SU-DHL-6 (cell line): ENCODE results near the gene ING1.

Source experiments
- H2AFZ ChIP-seq: fragments of 200-600 bp; sonication (generic); 2 replicates; pipeline ENCODE4 v1.6.1; 2014; ENCODE audit warnings: low read depth, mild to moderate bottlenecking, moderate library complexity, mixed read lengths, antibody characterized with exemption, low read length; ENCODE audit not compliant: severe bottlenecking
- H3F3A ChIP-seq: fragments of 200-600 bp; shearing (Covaris generic); 2 replicates; pipeline ENCODE4 v1.6.0; 2016; ENCODE audit warnings: antibody characterized with exemption, mild to moderate bottlenecking; ENCODE audit not compliant: insufficient read depth
- H3K27ac ChIP-seq: fragments of 200-600 bp; sonication (generic); 2 replicates; pipeline ENCODE4 v1.5.1; 2016; ENCODE audit warnings: low read depth, mild to moderate bottlenecking, low read length, moderate library complexity, mixed read lengths
- H3K27me3 ChIP-seq: fragments of 200-600 bp; sonication (generic), shearing (Covaris generic); 2 replicates; pipeline ENCODE4 v1.6.0; 2014; ENCODE audit warnings: mild to moderate bottlenecking, low read length
- H3K36me3 ChIP-seq: fragments of 200-600 bp; sonication (generic); 2 replicates; pipeline ENCODE4 v1.6.1; 2014; ENCODE audit warnings: mild to moderate bottlenecking, low read length, mixed read lengths
- H3K4me2 ChIP-seq: fragments of 300-600, 200-600 bp; shearing (Covaris generic), sonication (generic); 2 replicates; pipeline ENCODE4 v1.6.0; 2014; ENCODE audit warnings: low read length, low read depth, mild to moderate bottlenecking; ENCODE audit not compliant: poor library complexity, severe bottlenecking
- H3K4me3 ChIP-seq: fragments of 200-600 bp; sonication (generic); 2 replicates; pipeline ENCODE4 v1.5.1; 2014; ENCODE audit warnings: antibody characterized with exemption, low read length, mild to moderate bottlenecking, mixed read lengths; ENCODE audit not compliant: insufficient read depth, poor library complexity, severe bottlenecking
- H3K79me2 ChIP-seq: fragments of 200-600 bp; sonication (generic); 2 replicates; pipeline ENCODE4 v1.6.1; 2014; ENCODE audit warnings: mild to moderate bottlenecking, low read length, moderate library complexity; ENCODE audit not compliant: insufficient read depth
- H3K9ac ChIP-seq: fragments of 200-600 bp; sonication (generic); 2 replicates; pipeline ENCODE4 v1.7.0; 2014; ENCODE audit warnings: mild to moderate bottlenecking, low read length
- H3K9me2 ChIP-seq: fragments of 200-600 bp; sonication (generic); replicated peaks from 2 replicates; pipeline ENCODE4 v1.6.1; 2014; ENCODE audit warnings: low read length; ENCODE audit not compliant: insufficient read depth
- H3K9me3 ChIP-seq: fragments of 200-600 bp; sonication (generic); 2 replicates; pipeline ENCODE4 v1.6.1; 2014; ENCODE audit warnings: low read length, mixed read lengths; ENCODE audit not compliant: insufficient read depth
- H4K20me1 ChIP-seq: fragments of 200-600 bp; sonication (generic); 2 replicates; pipeline ENCODE4 v1.6.1; 2014; ENCODE audit warnings: low read depth, mild to moderate bottlenecking, antibody characterized with exemption, low read length, moderate library complexity, mixed read lengths
- CTCF ChIP-seq: fragments of 200-600 bp; sonication (generic); IDR thresholded peaks from one replicate; pipeline ENCODE4 v1.5.1; 2017; ENCODE audit warnings: antibody characterized with exemption, mild to moderate bottlenecking, low read length, moderate library complexity; ENCODE audit not compliant: insufficient read depth, poor library complexity, severe bottlenecking
- EZH2phosphoT487 ChIP-seq: fragments of 200-600 bp; sonication (generic), shearing (Covaris generic); conservative IDR thresholded peaks from 2 replicates; pipeline ENCODE4 v1.6.1; 2018; ENCODE audit warnings: mild to moderate bottlenecking, antibody characterized with exemption, low read length, moderate library complexity, mixed read lengths

The ING1 gene

GRCh38 chr13:110702089-110702488 is 11.4 kb upstream of the ING1 start:
- Histone ChIP-seq H4K20me1 (no peaks in the 10 kb centered on the region), H3K9ac (no peak overlapping the region), H3K36me3 (peaks cover 13% of the 10 kb centered on the region), H3K79me2 (peaks cover 26% of the 10 kb centered on the region), H3K4me3 (no peak overlapping the region), H3F3A (no peaks in the 10 kb centered on the region), H3K27me3 (no peaks in the 10 kb centered on the region), H3K9me3 (no peaks in the 10 kb centered on the region), H3K4me2 (no peak overlapping the region), H3K27ac (no peak overlapping the region), H2AFZ (no peak overlapping the region), H3K9me2 (no peaks in the 10 kb centered on the region)
- TF ChIP-seq CTCF (no peak), EZH2phosphoT487 (no peak)

- Histone ChIP-seq H3K79me2 (peaks cover 23% of the 10 kb centered on the region), H2AFZ (no peak overlapping the region), H4K20me1 (no peaks in the 10 kb centered on the region), H3K9me2 (no peaks in the 10 kb centered on the region), H3K9ac (no peak overlapping the region), H3K36me3 (peaks cover 11% of the 10 kb centered on the region), H3K27ac (no peak overlapping the region), H3F3A (peaks cover 5% of the 10 kb centered on the region; the same call in 1 of the 2 replicates), H3K9me3 (no peaks in the 10 kb centered on the region), H3K27me3 (no peaks in the 10 kb centered on the region), H3K4me2 (peak overlapping the region; percentile 98), H3K4me3 (no peak overlapping the region)
- TF ChIP-seq CTCF (no peak), EZH2phosphoT487 (no peak)
Observed at GRCh38 chr13:110702591-110703526, 10.6 kb upstream of the ING1 start.

- Histone ChIP-seq H3K9ac (peak overlapping the region; percentile 83), H3K27me3 (no peaks in the 10 kb centered on the region), H3F3A (peaks cover 10% of the 10 kb centered on the region), H3K27ac (peak overlapping the region; percentile 62), H3K4me3 (peak overlapping the region; percentile 82), H3K79me2 (peaks cover 22% of the 10 kb centered on the region), H3K4me2 (peak overlapping the region; percentile 98), H3K36me3 (peaks cover 6% of the 10 kb centered on the region), H3K9me2 (no peaks in the 10 kb centered on the region), H2AFZ (peak overlapping the region; percentile 50), H3K9me3 (no peaks in the 10 kb centered on the region), H4K20me1 (no peaks in the 10 kb centered on the region)
- TF ChIP-seq EZH2phosphoT487 = no peak
- no peak for TF ChIP-seq CTCF
Observed at GRCh38 chr13:110705356-110705825, 8.1 kb upstream of the ING1 start.
